Esophagus muscularis mucosa (tissue), 4 donors: Measurements from ENCODE around the gene TAL1. TPM values are rescaled to one million over a fixed set of nuclear protein-coding genes. Genes with fewer than 3 reads are reported as not detected.
A peak's percentile ranks its signal among the peaks of the same experiment; 100 is the strongest.

ENCODE experiments used
- DNase-seq: peaks from one replicate; pipeline ENCODE4 v3.0.0-alpha.2; 2017; ENCODE audit errors: extremely low spot score
- H3K27ac ChIP-seq, 4 donors: fragments of 200-600 bp; sonication (generic); replicated peaks in 1 of 4; 1 replicate in 3 of 4; 2 replicates in 1 of 4; pipeline ENCODE4 v1.5.1; 2016 to 2019; ENCODE audit warnings: mild to moderate bottlenecking in 1 of 4
- H3K27me3 ChIP-seq, 4 donors: fragments of 200-600 bp; sonication (generic); one replicate each; pipeline versions ENCODE4 v1.5.1 to v1.6.0; 2016 to 2019
- H3K36me3 ChIP-seq, 4 donors: fragments of 200-600 bp; sonication (generic); one replicate each; pipeline ENCODE4 v1.5.1; 2016 to 2019
- H3K4me1 ChIP-seq, 4 donors: fragments of 200-600 bp; sonication (generic); one replicate each; pipeline ENCODE4 v1.5.1; 2016 to 2019
- H3K4me3 ChIP-seq, 4 donors: fragments of 200-600 bp; sonication (generic); 1 replicate in 2 of 4; 2 replicates in 2 of 4; pipeline ENCODE4 v1.5.1; 2016 to 2019; ENCODE audit warnings: mild to moderate bottlenecking in 4 of 4, moderate library complexity in 1 of 4
- H3K9me3 ChIP-seq, 4 donors: fragments of 200-600 bp; sonication (generic); 1 replicate in 3 of 4; 2 replicates in 1 of 4; pipeline ENCODE4 v1.5.1; 2016 to 2019
- CTCF ChIP-seq, 3 experiments: fragments of 200-600 bp in 2 of 3; fragments of 450-650 bp in 1 of 3; sonication (generic) in 2 of 3; IDR thresholded peaks; one replicate each; pipeline ENCODE4 v1.5.1; 2017 to 2019; ENCODE audit warnings: antibody characterized with exemption in 3 of 3, mild to moderate bottlenecking in 2 of 3, moderate library complexity in 1 of 3
- EP300 ChIP-seq: sonication (generic); formaldehyde crosslinking; IDR thresholded peaks from one replicate; pipeline ENCODE4 v1.6.1; 2017; ENCODE audit warnings: antibody characterized with exemption
- POLR2A ChIP-seq: fragments of 450-650 bp; IDR thresholded peaks from one replicate; pipeline ENCODE4 v1.6.1; 2017; ENCODE audit warnings: antibody characterized with exemption, moderate library complexity, mild to moderate bottlenecking, low read depth
- POLR2AphosphoS5 ChIP-seq, 2 donors: sonication (generic); formaldehyde crosslinking; IDR thresholded peaks; one replicate each; pipeline ENCODE4 v1.6.1; 2017; ENCODE audit warnings: antibody characterized with exemption in 2 of 2
- WGBS: methylation state at CpG from one replicate; pipeline ENCODE4 v1.1.5; 2018; 5-methylcytosine and 5-hydroxymethylcytosine counted together
- intact Hi-C: fragments of 100-400 bp; cut with DNase I; formaldehyde crosslinking; loops from one replicate; pipeline ENCODE4 v1.15.1; 2023
- total RNA-seq, 4 donors: library from RNA; depleted of rRNA; stranded (reverse); fragments of >200 nt; gene quantifications; one replicate each; pipeline versions ENCODE4 v1.1.0 to v1.2.1, GENCODE V29; 2016

Gene TAL1
- total RNA-seq, 4 donors from 2014 or later = 2.5 to 4.8 (median 4.1) TPM

GRCh38 chr1:47262787-47263413 is 30.9 kb upstream of the TAL1 start:
- 100% methylated on average over 1 of the region's 1 CpG for WGBS
- Histone ChIP-seq H3K27ac (no peak overlapping the region), H3K27me3 (no peaks in the 10 kb centered on the region), H3K4me3 (no peak overlapping the region), H3K9me3 (no peaks in the 10 kb centered on the region), H3K36me3 (no peaks in the 10 kb centered on the region), H3K4me1 (no peaks in the 10 kb centered on the region)
- intact Hi-C loops = loop anchor here (5.0 kb wide), 1 partner anchor 71 kb away; the partner anchor contains the start of gene PDZK1IP1
- TF ChIP-seq EP300 = no peak
- peak; percentile 35 to 52 (median 47) for TF ChIP-seq CTCF (IDR thresholded peaks at IDR 0.05)
- no peak for DNase-seq

- H3K4me1 ChIP-seq = no peaks in the 10 kb centered on the region
- H3K9me3 ChIP-seq = no peaks in the 10 kb centered on the region
- intact Hi-C loops = no loop called here
- no peak for TF ChIP-seq POLR2AphosphoS5 (IDR thresholded peaks at IDR 0.05)
- TF ChIP-seq EP300 = no peak
- TF ChIP-seq POLR2A = no peak
- no peak for TF ChIP-seq CTCF (IDR thresholded peaks at IDR 0.05)
- no peak overlapping the region for H3K27ac ChIP-seq
- DNase-seq = no peak
- 63% methylated on average over 2 of the region's 2 CpGs for WGBS
- H3K27me3 ChIP-seq = no peaks in the 10 kb centered on the region
- no peak overlapping the region for H3K4me3 ChIP-seq
- no peaks in the 10 kb centered on the region for H3K36me3 ChIP-seq
These were observed 25.2 kb upstream of the TAL1 start for GRCh38 chr1:47257224-47257623.

- TF ChIP-seq POLR2A = no peak
- no peak for TF ChIP-seq EP300
- no peak for TF ChIP-seq POLR2AphosphoS5 (IDR thresholded peaks at IDR 0.05)
- no peak for TF ChIP-seq CTCF (IDR thresholded peaks at IDR 0.05)
- no peaks in the 10 kb centered on the region for H3K36me3 ChIP-seq
- no peaks in the 10 kb centered on the region for H3K9me3 ChIP-seq
- H3K27ac ChIP-seq = no peak overlapping the region
- intact Hi-C loops = no loop called here
- H3K4me3 ChIP-seq = no peak overlapping the region
- WGBS = 99% methylated on average over 5 of the region's 5 CpGs
- no peaks in the 10 kb centered on the region for H3K4me1 ChIP-seq
- H3K27me3 ChIP-seq = no peaks in the 10 kb centered on the region
- no peak for DNase-seq
These were observed 20.8 kb upstream of the TAL1 start for GRCh38 chr1:47252795-47253194.

GRCh38 chr1:47252369-47252768 is 20.3 kb upstream of the TAL1 start:
- TF ChIP-seq POLR2AphosphoS5 (IDR thresholded peaks at IDR 0.05) (no peak), CTCF (IDR thresholded peaks at IDR 0.05) (no peak), EP300 (no peak), POLR2A (no peak)
- DNase-seq = no peak
- no peak overlapping the region for H3K27ac ChIP-seq
- intact Hi-C loops = no loop called here
- H3K9me3 ChIP-seq = no peaks in the 10 kb centered on the region
- H3K27me3 ChIP-seq = no peaks in the 10 kb centered on the region
- no peaks in the 10 kb centered on the region for H3K4me1 ChIP-seq
- no peaks in the 10 kb centered on the region for H3K36me3 ChIP-seq
- H3K4me3 ChIP-seq = no peak overlapping the region
- WGBS = 97% methylated on average over 1 of the region's 1 CpG

- no peaks in the 10 kb centered on the region for H3K9me3 ChIP-seq
- H3K4me1 ChIP-seq = no peaks in the 10 kb centered on the region
- TF ChIP-seq CTCF (IDR thresholded peaks at IDR 0.05) = no peak
- TF ChIP-seq POLR2AphosphoS5 (IDR thresholded peaks at IDR 0.05) = no peak
- no peak for TF ChIP-seq POLR2A
- no peak for TF ChIP-seq EP300
- H3K4me3 ChIP-seq = no peak overlapping the region
- intact Hi-C loops = no loop called here
- no peaks in the 10 kb centered on the region for H3K27me3 ChIP-seq
- H3K27ac ChIP-seq = no peak overlapping the region
- 94% methylated on average over 3 of the region's 3 CpGs for WGBS
- no peak for DNase-seq
- no peaks in the 10 kb centered on the region for H3K36me3 ChIP-seq
These were observed 17.7 kb upstream of the TAL1 start for GRCh38 chr1:47249755-47250154.
